GM12878 (cell line): ENCODE measurements around the gene NARF. TPM values are rescaled to one million over a fixed set of nuclear protein-coding genes. Genes with fewer than 3 reads are reported as not detected.

ENCODE experiments used
- ATAC-seq: fragments of 200-7000 bp; cut with Tn5 transposase; 3 replicates; pipeline ENCODE4 v1.9.1; 2020; ENCODE audit warnings: mild to moderate bottlenecking, moderate library complexity
- BruUV-seq: library from RNA; stranded (reverse); fragments of 400-500 nt; replicated peaks from 2 replicates; lab custom pipeline; 2021; lab: Mats Ljungman, UMichigan
- CTCF ChIA-PET: fragments of 300-600 bp; sonication (Branson Sonifier 250); formaldehyde crosslinking; extraction: SDS; loops from one replicate; lab custom pipeline; 2021; ENCODE audit warnings: inconsistent platforms; lab: Yijun Ruan, JAX
- POLR2A ChIA-PET: fragments of 350-600 bp; formaldehyde crosslinking; extraction: SDS; loops from one replicate; lab custom pipeline; 2021; ENCODE audit warnings: inconsistent platforms; lab: Charles Lee
- RAD21 ChIA-PET: fragments of 300-600 bp; sonication (Branson Sonifier 250); formaldehyde crosslinking; loops from one replicate; lab custom pipeline; 2023; ENCODE audit warnings: antibody characterized with exemption; ENCODE audit not compliant: unreplicated experiment; lab: Charles Lee
- SMC1A ChIA-PET: fragments of 300-600 bp; sonication (Branson Sonifier 250); formaldehyde crosslinking; loops from one replicate; lab custom pipeline; 2023; ENCODE audit not compliant: unreplicated experiment, uncharacterized antibody; lab: Charles Lee
- DNase-seq: peaks from one replicate; pipeline ENCODE4 v3.0.0-alpha.2; 2011; ENCODE audit warnings: low read depth, low spot score
- FAIRE-seq: peaks from 3 replicates; lab custom pipeline; 2011; peaks lifted over from hg19 to GRCh38; lab: Jason Lieb, UNC
- H2AFZ ChIP-seq: 2 replicates; pipeline ENCODE4 v1.6.0; 2011; ENCODE audit warnings: low read depth, low read length, control low read depth; ENCODE audit not compliant: control insufficient read depth
- H3K27ac ChIP-seq: 2 replicates; pipeline ENCODE4 v1.5.1; 2011; ENCODE audit warnings: control low read depth; ENCODE audit not compliant: control insufficient read depth, insufficient read depth
- H3K27me3 ChIP-seq, 2 experiments: replicated peaks in 1 of 2; 2 replicates each; pipeline versions ENCODE4 v1.6.0 to v1.6.1; 2011; ENCODE audit warnings: low read length in 1 of 2; ENCODE audit not compliant: control insufficient read depth in 2 of 2, insufficient read depth in 2 of 2
- H3K36me3 ChIP-seq, 2 experiments: 2 replicates each; pipeline ENCODE4 v1.5.1; 2011; ENCODE audit warnings: low read length in 1 of 2; ENCODE audit not compliant: control insufficient read depth in 2 of 2, insufficient read depth in 2 of 2
- H3K4me1 ChIP-seq: 2 replicates; pipeline ENCODE4 v1.6.1; 2011; ENCODE audit warnings: mild to moderate bottlenecking, low read length, moderate library complexity, mixed read lengths; ENCODE audit not compliant: control insufficient read depth, insufficient read depth
- H3K4me2 ChIP-seq: 2 replicates; pipeline ENCODE4 v1.6.0; 2011; ENCODE audit warnings: control low read depth; ENCODE audit not compliant: control insufficient read depth, insufficient read depth
- H3K4me3 ChIP-seq: fragments of 200-600 bp; sonication (generic); 2 replicates; pipeline ENCODE4 v1.5.1; 2016
- H3K79me2 ChIP-seq: 2 replicates; pipeline ENCODE4 v1.6.0; 2011; ENCODE audit warnings: low read length; ENCODE audit not compliant: control insufficient read depth, insufficient read depth
- H3K9ac ChIP-seq: 2 replicates; pipeline ENCODE4 v1.8.0; 2011; ENCODE audit warnings: low read length, control low read depth, mixed read lengths; ENCODE audit not compliant: control insufficient read depth, insufficient read depth
- H3K9me3 ChIP-seq: replicated peaks from 3 replicates; pipeline ENCODE4 v1.5.1; 2011; ENCODE audit warnings: mild to moderate bottlenecking, low read length; ENCODE audit not compliant: control insufficient read depth, insufficient read depth
- H4K20me1 ChIP-seq: 2 replicates; pipeline ENCODE4 v1.6.0; 2011; ENCODE audit not compliant: control insufficient read depth, insufficient read depth
- CEBPB ChIP-seq, 2 experiments: fragments of 150-350 bp in 1 of 2; IDR thresholded peaks; 2 replicates each; pipeline ENCODE4 v1.6.1; 2012 to 2014; ENCODE audit warnings: low read depth in 2 of 2, low read length in 2 of 2, borderline replicate concordance in 1 of 2, inconsistent platforms in 1 of 2
- CREM ChIP-seq: IDR thresholded peaks from 2 replicates; pipeline ENCODE4 v1.6.1; 2014; ENCODE audit warnings: antibody characterized with exemption, low read depth
- HCFC1 ChIP-seq: fragments of 150-350 bp; IDR thresholded peaks from 2 replicates; pipeline ENCODE4 v1.6.1; 2014; ENCODE audit warnings: low read length
- IRF4 ChIP-seq: IDR thresholded peaks from 2 replicates; pipeline ENCODE4 v1.6.1; 2011; ENCODE audit warnings: low read depth, low read length
- JUNB ChIP-seq: IDR thresholded peaks from 2 replicates; pipeline ENCODE4 v1.6.1; 2016; ENCODE audit warnings: antibody characterized with exemption, mild to moderate bottlenecking
- PAX5 ChIP-seq: IDR thresholded peaks from 2 replicates; pipeline ENCODE4 v1.6.1; 2011; ENCODE audit warnings: low read depth, low read length, borderline replicate concordance
- SMC3 ChIP-seq: IDR thresholded peaks from 2 replicates; pipeline ENCODE4 v1.6.1; 2011; ENCODE audit warnings: low read length, improper control_type of control experiment, borderline replicate concordance
- STAT1 ChIP-seq: fragments of 450-650 bp; conservative IDR thresholded peaks from 2 replicates; pipeline ENCODE4 v1.6.1; 2014; ENCODE audit warnings: antibody characterized with exemption, mild to moderate bottlenecking
- TBL1XR1 ChIP-seq: IDR thresholded peaks from 2 replicates; pipeline ENCODE4 v1.6.1; 2012; ENCODE audit warnings: low read depth, low read length, improper control_type of control experiment
- WRNIP1 ChIP-seq: IDR thresholded peaks from 2 replicates; pipeline ENCODE4 v1.6.1; 2011; ENCODE audit warnings: low read depth, low read length, improper control_type of control experiment, borderline replicate concordance
- WGBS: methylation state at CpG from one replicate; pipeline ENCODE4 v1.1.6; 2016; ENCODE audit warnings: low lambda C conversion rate; ENCODE audit not compliant: insufficient replicate concordance, insufficient coverage; ENCODE audit errors: missing lambda C conversion rate; 5-methylcytosine and 5-hydroxymethylcytosine counted together
- in situ Hi-C: fragments of 300-500 bp; cut with MboI; formaldehyde crosslinking; loops from 9 replicates; pipeline ENCODE4 v1.14.3; 2018; ENCODE audit warnings: mixed read lengths
- intact Hi-C: fragments of 100-400 bp; cut with micrococcal nuclease; formaldehyde crosslinking; loops from one replicate; pipeline ENCODE4 v1.14.2; 2022; ENCODE audit not compliant: unreplicated experiment
- polyA plus RNA-seq, 11 experiments: library from polyadenylated mRNA; depleted of rRNA in 4 of 11; unstranded in 6 of 11; stranded (reverse) in 5 of 11; fragments of >200 nt; fragmentation: Nextera tagmentation in 4 of 11; fragmentation: Illumina TruSeq in 1 of 11; extraction: Ambion mirVana in 4 of 11; extraction: Trizol in 1 of 11; gene quantifications; 1 replicate in 1 of 11; 2 replicates in 10 of 11; pipeline versions ENCODE4 v1.2.1 to v1.2.3, GENCODE V29; 2011 to 2016; ENCODE audit warnings: inconsistent platforms in 2 of 11, missing spikeins in 2 of 11, low read depth in 1 of 11
- total RNA-seq, 4 experiments: library from RNA; depleted of rRNA in 3 of 4; stranded (reverse); fragments of >200 nt in 3 of 4; fragmentation: Illumina TruSeq in 1 of 4; extraction: Trizol in 1 of 4; gene quantifications; 2 replicates each; pipeline versions ENCODE4 v1.2.1 to v1.2.3, GENCODE V29; 2013 to 2021
- TF ChIP-seq, protein P1 (sequence below): fragments of 450-650 bp; formaldehyde crosslinking; IDR thresholded peaks from 2 replicates; pipeline ENCODE4 v1.4.0; 2022; ENCODE audit warnings: mild to moderate bottlenecking, moderate library complexity
- TF ChIP-seq, protein P2 (sequence below): fragments of 450-650 bp; IDR thresholded peaks from 2 replicates; pipeline ENCODE4 v1.6.1; 2016; ENCODE audit warnings: mild to moderate bottlenecking
- TF ChIP-seq, protein P3 (sequence below): IDR thresholded peaks from 2 replicates; pipeline ENCODE4 v1.6.1; 2011; ENCODE audit warnings: borderline replicate concordance, low read depth, mild to moderate bottlenecking, moderate library complexity, mixed read lengths, low read length; ENCODE audit not compliant: insufficient read depth; ENCODE audit errors: extremely low read length

The NARF gene
- total and polyA plus RNA-seq, 10 of the 15 experiments (the other 5 are each of a cell fraction or from before 2014, with no cell fraction given), result 16.7 to 126 (median 47.5) TPM

DNA sequence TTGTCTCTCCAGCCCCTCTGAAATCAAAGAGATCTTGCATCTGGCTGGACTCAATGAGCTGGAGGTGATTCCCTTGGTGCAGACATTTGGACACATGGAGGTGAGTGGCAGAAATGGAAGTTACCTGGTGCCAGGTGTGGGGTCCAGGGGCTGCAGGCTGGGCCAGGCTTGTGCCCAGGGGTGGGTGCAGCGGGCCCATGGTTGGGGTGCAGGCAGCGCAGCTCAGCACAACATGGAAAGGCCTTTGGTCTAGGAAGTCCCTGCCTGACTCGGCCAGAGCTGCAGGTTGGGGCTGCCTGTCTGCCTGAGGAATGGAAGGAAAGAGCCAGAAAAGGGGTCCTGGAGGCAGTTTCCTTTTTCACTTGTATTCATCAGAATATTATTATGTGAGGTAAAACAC is 30.0 kb upstream of the NARF start (continued):
- TF ChIP-seq IRF4 (no peak), CREM (no peak), CEBPB (IDR thresholded peaks at IDR 0.05; ENCODE audit: borderline replicate concordance in 1 of 2, low read depth in 2 of 2, low read length in 2 of 2) (no peak)
- TF ChIP-seq, protein P1, sequence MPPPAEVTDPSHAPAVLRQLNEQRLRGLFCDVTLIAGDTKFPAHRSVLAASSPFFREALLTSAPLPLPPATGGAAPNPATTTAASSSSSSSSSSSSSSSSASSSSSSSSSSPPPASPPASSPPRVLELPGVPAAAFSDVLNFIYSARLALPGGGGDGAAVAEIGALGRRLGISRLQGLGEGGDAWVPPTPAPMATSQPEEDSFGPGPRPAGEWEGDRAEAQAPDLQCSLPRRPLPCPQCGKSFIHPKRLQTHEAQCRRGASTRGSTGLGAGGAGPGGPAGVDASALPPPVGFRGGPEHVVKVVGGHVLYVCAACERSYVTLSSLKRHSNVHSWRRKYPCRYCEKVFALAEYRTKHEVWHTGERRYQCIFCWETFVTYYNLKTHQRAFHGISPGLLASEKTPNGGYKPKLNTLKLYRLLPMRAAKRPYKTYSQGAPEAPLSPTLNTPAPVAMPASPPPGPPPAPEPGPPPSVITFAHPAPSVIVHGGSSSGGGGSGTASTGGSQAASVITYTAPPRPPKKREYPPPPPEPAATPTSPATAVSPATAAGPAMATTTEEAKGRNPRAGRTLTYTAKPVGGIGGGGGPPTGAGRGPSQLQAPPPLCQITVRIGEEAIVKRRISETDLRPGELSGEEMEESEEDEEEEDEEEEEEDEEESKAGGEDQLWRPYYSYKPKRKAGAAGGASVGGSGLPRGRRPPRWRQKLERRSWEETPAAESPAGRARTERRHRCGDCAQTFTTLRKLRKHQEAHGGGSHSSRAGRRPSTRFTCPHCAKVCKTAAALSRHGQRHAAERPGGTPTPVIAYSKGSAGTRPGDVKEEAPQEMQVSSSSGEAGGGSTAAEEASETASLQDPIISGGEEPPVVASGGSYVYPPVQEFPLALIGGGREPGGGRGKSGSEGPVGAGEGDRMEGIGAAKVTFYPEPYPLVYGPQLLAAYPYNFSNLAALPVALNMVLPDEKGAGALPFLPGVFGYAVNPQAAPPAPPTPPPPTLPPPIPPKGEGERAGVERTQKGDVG (CRISPR knock-in tag), result no peak

DNA sequence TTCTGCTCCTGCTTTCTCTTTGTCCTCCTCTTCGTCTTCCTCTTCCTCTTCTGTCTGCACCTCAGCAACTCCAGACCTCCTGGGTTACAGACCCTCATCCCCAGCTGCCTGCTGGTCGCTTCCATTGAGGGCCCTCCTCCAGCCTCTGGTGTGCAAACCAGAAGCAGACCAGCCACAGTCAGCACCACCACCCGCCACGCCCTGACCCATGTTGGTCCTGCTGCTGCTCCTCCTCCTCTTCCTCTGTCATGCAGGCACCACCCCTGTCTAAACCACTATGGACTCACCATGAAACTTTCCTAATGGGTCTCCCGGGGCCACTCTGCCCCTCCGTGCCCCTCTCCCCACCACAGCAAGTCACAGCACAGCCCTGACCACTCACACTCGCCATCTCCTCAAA is 28.7 kb upstream of the NARF start:
- no peak for DNase-seq
- CTCF ChIA-PET, result no interaction called here
- Histone ChIP-seq H3K27me3 (no peaks in the 10 kb centered on the region), H2AFZ (no peak overlapping the region), H3K9ac (no peak overlapping the region), H3K4me3 (no peak overlapping the region), H3K36me3 (no peaks in the 10 kb centered on the region), H3K9me3 (no peaks in the 10 kb centered on the region), H3K4me2 (no peak overlapping the region), H3K27ac (no peak overlapping the region), H3K4me1 (peaks cover 3% of the 10 kb centered on the region), H4K20me1 (no peaks in the 10 kb centered on the region), H3K79me2 (no peaks in the 10 kb centered on the region)
- 26% methylated on average over 7 of the region's 7 CpGs for WGBS
- SMC1A ChIA-PET, result no interaction called here
- TF ChIP-seq STAT1 (no peak), SMC3 (no peak), WRNIP1 (no peak), HCFC1 (no peak), PAX5 (no peak), JUNB (no peak), TBL1XR1 (no peak)
- TF ChIP-seq, protein P2, sequence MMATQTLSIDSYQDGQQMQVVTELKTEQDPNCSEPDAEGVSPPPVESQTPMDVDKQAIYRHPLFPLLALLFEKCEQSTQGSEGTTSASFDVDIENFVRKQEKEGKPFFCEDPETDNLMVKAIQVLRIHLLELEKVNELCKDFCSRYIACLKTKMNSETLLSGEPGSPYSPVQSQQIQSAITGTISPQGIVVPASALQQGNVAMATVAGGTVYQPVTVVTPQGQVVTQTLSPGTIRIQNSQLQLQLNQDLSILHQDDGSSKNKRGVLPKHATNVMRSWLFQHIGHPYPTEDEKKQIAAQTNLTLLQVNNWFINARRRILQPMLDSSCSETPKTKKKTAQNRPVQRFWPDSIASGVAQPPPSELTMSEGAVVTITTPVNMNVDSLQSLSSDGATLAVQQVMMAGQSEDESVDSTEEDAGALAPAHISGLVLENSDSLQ, result no peak
- TF ChIP-seq, protein P3, sequence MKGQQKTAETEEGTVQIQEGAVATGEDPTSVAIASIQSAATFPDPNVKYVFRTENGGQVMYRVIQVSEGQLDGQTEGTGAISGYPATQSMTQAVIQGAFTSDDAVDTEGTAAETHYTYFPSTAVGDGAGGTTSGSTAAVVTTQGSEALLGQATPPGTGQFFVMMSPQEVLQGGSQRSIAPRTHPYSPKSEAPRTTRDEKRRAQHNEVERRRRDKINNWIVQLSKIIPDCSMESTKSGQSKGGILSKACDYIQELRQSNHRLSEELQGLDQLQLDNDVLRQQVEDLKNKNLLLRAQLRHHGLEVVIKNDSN, result no peak
- TF ChIP-seq, protein P1 (CRISPR knock-in tag), result no peak
- no peak for FAIRE-seq
- POLR2A ChIA-PET, result no interaction called here
- no peak; the same call in 2 of the 3 replicates for ATAC-seq
- no TSS peak for BruUV-seq
- RAD21 ChIA-PET, result no interaction called here
- intact Hi-C loops (no loop called here), in situ Hi-C loops (no loop called here)
